ENCODE results near the gene NMNAT3. TPM values are rescaled to one million over a fixed set of nuclear protein-coding genes. Genes with fewer than 3 reads are reported as not detected.

Gene NMNAT3
- total RNA-seq, 1 experiment from 2014 or later: 1.3 TPM

GRCh38 chr3:139537795-139538621 is 139.8 kb downstream of the NMNAT3 start:
- no peak for DNase-seq

More at GRCh38 chr3:139537795-139538621, 139.8 kb downstream of the NMNAT3 start:
- Mint-ChIP-seq H3K36me3 (ENCODE audit: insufficient read depth in 1 of 3, low read depth in 3 of 3) (no peaks in the 10 kb centered on the region; a peak in 1 of 7 replicates), H3K4me3 (peak overlapping the region; percentile 77 to 84; a peak in 4 of 5 replicates), H3K27me3 (ENCODE audit: low read depth) (peaks cover 59% of the 10 kb centered on the region), H3K27ac (no peak overlapping the region), H3K9me3 (no peaks in the 10 kb centered on the region), H3K4me1 (peaks cover 62 to 64% of the 10 kb centered on the region in 2 experiments)
- Histone ChIP-seq H3K4ac (ENCODE audit: low read depth, low read length) (no peak overlapping the region), H3K23me2 (ENCODE audit: insufficient read length, low read depth, low read length, poor library complexity, severe bottlenecking) (peaks cover 13% of the 10 kb centered on the region), H4K5ac (ENCODE audit: insufficient read length, low read depth, low read length) (no peak overlapping the region), H3K79me2 (ENCODE audit: insufficient read depth, low read length) (no peaks in the 10 kb centered on the region), H3K4me2 (ENCODE audit: insufficient read depth, insufficient read length, low read length) (peak overlapping the region; percentile 44), H4K91ac (ENCODE audit: insufficient read length, low read depth, low read length) (no peak overlapping the region), H3T11ph (ENCODE audit: low read length) (no peak overlapping the region), H3K9me3 (ENCODE audit: control insufficient read depth, low read depth, low read length) (no peaks in the 10 kb centered on the region), H2BK15ac (ENCODE audit: low read depth, low read length) (no peak overlapping the region), H4K20me1 (ENCODE audit: control insufficient read depth, insufficient read depth, insufficient read length) (no peaks in the 10 kb centered on the region), H3K27ac (ENCODE audit: insufficient read length, low read depth, low read length) (no peak overlapping the region), H3K23ac (ENCODE audit: insufficient read length, low read depth, low read length) (no peak overlapping the region), H3K56ac (ENCODE audit: insufficient read length, low read depth, low read length) (no peak overlapping the region), H3K27me3 (ENCODE audit: insufficient read depth, low read length) (peaks cover 3% of the 10 kb centered on the region; the same call in 1 of the 2 replicates), H3K14ac (ENCODE audit: insufficient read depth, low read length) (no peak overlapping the region), H4K8ac (replicated peaks; ENCODE audit: insufficient read length, low read depth, low read length) (no peak overlapping the region), H3K79me1 (ENCODE audit: insufficient read depth, low read depth, low read length, poor library complexity, severe bottlenecking) (no peaks in the 10 kb centered on the region), H3K18ac (ENCODE audit: insufficient read length, low read depth, low read length) (no peak overlapping the region), H2BK5ac (ENCODE audit: insufficient read length, low read length) (no peak overlapping the region), H2BK20ac (ENCODE audit: low read depth, low read length, poor library complexity, severe bottlenecking) (no peak overlapping the region), H2AK5ac (ENCODE audit: insufficient read length, low read length) (no peak overlapping the region), H2BK120ac (ENCODE audit: low read depth, low read length, poor library complexity, severe bottlenecking) (no peak overlapping the region), H3K9ac (ENCODE audit: extremely low read depth, insufficient read length, low read length) (no peak overlapping the region), H3K4me1 (ENCODE audit: insufficient read depth, low read length) (peaks cover 10% of the 10 kb centered on the region; the same call in 1 of the 2 replicates), H2AFZ (ENCODE audit: low read length) (no peak overlapping the region), H2BK12ac (ENCODE audit: insufficient read length, low read depth, low read length) (no peak overlapping the region)
- TF ChIP-seq CTCF (conservative IDR thresholded peaks at IDR 0.05): no peak
- WGBS (ENCODE audit: extremely low coverage, insufficient read length, low lambda C conversion rate): no CpG with 5 or more reads among the region's 5 CpGs
